Measurements from ENCODE around the gene SAMD3. TPM values are rescaled to one million over a fixed set of nuclear protein-coding genes. Genes with fewer than 3 reads are reported as not detected.
"Not testable (repeated sequence)": the region's sequence is repeated elsewhere in the genome, so short reads cannot be mapped to it uniquely, and the experiment has no call there.

Gene SAMD3
- total RNA-seq, 1 donor, result 0.54 TPM

DNA sequence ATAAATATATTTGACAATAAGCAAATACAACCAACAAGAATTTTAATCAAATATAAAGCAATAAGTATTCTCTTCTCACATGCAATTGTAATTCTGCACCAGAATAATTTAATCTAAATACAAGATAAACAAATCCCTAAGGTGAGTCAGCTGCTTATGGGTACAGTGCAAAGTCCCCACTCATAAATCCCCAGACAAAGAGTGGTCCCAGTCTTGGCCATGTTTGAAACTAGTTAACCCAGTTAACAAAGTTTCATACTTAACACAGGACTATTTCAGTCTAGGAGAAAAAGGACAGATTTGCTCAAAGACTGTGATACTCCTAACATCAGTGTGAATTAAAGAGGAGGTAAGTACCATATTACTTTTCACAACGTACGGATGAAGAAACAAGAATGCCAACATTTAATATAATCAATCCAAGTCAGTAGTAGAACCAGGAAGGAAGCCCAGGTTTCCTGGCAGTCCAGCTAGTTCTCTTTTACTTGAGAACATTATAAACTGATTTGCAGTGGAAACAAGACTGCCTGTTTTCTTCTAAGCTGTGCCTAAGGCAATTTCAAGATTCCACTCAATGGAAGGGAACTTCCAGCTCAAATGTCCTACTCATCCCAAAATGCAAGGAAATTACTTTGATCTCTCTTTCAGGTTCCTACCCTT is 10.4 kb downstream of the SAMD3 start:
- DNase-seq (ENCODE audit: low read depth in 2 of 3, low spot score in 2 of 3), result no peak

DNA sequence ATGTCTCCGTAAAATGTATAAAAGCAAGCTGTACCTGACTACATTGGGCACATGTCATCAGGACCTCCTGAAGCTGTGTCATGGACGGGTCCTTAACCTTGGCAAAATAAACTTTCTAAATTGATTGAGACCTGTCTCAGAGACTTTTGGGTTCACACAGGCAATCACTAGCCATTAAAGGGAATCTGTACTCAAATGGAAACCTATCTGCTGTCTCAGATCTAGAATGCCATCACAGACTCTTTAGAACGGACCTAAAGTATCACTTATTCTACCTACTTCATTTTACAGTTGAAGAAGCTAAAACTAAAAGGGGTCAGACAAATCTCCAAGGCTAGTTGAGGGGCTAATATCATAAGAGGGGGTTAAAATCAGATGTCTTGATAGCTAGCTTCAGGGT is 11.1 kb downstream of the SAMD3 start:
- DNase-seq (ENCODE audit: low read depth in 2 of 3, low spot score in 2 of 3), result no peak

DNA sequence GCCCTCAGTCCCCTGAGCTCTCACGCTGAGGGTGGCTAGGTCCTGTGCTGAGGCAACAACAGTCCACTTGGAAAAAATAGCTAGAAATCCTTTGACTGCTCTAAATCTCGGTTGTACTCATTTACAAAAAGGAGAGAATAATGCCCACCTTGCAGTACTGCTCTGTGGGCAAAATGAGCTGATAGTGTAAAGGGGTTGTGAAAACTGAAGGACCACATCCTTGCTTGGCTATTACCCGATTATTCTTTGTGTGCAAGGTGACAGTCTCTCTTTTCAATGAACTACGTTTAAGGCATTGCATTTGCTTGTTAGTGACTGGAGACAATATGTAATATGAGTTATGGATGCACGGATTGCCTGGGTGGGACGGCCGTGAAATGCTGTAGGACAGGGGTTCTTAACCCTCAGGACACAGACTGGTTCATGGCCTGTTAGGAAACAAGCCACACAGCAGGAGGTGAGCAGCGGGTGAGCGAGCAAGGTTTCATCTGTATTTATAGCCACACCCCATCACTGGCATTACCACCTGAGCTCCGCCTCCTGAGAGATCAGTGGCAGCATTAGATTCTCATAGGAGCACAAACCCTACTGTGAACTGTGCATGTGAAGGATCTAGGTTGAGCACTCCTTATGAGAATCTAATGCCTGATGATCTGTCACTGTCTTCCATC is 14.6 kb downstream of the SAMD3 start:
- no peak for DNase-seq (ENCODE audit: low read depth in 2 of 3, low spot score in 2 of 3)

DNA sequence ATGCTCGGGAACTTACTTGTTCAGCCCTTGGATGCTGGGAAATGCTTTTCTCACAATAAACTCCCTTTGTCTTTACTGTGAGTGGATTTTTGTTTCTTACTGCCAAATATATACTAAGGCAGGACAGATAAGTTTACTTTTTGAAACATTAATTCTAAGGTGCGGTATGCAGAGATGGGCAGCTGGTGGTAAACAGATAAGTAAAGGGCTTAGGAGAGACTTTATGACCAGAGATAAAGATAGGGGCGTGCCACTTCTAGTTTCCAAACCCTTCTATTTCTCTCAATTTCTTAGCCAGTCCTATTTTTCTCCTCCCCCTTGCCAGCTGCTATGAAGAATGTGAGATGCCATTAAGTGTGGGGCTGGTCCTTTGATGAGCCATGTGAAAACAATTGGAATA is 16.3 kb downstream of the SAMD3 start:
- no peak for DNase-seq (ENCODE audit: low read depth in 2 of 3, low spot score in 2 of 3)

DNA sequence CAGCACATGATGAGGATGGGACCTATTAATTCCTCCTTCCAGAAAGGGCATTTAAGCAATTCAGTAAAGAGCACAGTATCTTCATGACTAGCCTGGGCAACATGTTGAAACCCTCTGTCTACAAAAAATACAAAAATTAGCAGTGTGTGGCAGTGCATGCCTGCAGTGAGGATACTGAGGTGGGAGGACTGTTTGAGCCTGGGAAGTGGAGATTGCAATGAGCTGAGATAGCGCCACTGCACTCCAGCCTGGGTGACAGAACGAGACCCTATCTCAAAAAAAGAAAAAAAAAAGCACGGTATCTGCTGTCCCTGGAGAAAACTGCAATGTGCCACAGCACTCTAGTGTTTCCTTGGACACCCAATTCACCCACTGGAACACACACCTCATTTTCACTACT is 18.4 kb downstream of the SAMD3 start:
- no peak for DNase-seq (ENCODE audit: low read depth in 2 of 3, low spot score in 2 of 3)

DNA sequence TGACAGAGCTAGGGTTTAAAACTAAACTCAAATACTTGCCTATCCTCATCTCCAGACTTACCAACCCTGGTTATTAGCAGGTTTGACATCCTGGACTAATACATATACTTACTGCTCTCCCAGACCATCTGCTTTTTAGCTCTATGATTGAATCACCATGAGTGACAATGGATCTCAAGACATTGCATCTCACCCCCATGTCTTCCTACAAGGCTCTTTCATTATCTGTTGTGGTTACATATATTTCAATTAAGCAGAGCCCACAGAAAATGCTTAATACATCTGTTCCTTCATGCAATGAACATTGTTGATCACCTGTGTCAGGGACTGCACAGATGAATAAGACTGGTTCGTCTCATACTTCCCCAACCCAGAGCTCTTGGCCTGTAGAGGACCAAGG is 19.4 kb downstream of the SAMD3 start:
- DNase-seq (ENCODE audit: low read depth in 2 of 3, low spot score in 2 of 3), result no peak

DNA sequence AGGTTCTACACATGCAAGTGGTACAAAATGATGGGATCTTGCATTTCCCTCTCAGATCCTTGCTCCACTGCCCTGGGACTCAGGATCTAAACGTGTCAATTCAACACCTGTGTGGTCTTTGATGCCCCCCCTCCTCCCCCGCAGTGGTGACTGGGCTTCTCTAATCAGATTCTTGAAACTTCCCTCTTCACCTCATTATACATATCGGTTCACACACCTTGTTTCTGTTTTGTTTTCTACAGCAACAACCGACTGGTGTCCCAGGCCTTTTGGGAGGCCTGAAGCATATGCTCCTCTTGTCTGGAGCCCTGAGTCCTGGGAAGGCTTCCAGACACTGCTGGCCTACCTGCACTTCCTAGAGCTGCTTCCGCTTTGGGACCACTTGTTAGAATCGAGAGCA is 20.0 kb downstream of the SAMD3 start:
- DNase-seq (ENCODE audit: low read depth in 2 of 3, low spot score in 2 of 3), result no peak

DNA sequence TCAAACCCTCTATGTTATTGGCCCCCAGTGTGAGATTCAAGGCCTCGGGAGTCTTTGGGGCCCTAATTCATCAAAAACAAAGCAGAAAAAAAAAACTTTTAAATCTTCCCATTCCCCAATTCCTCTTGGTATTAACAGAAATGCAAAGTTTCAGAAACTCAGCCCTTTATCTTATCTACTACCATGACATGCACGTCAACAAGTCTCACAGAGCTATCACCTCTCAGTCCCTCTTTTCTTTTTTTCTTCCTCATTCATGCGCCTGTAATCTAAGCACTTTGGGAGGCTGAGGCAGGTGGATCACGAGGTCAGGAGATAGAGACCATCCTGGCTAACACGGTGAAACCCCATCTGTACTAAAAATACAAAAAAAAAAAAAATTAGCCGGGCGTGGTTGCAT is 22.7 kb downstream of the SAMD3 start:
- DNase-seq (ENCODE audit: low read depth in 2 of 3, low spot score in 2 of 3), result no peak

DNA sequence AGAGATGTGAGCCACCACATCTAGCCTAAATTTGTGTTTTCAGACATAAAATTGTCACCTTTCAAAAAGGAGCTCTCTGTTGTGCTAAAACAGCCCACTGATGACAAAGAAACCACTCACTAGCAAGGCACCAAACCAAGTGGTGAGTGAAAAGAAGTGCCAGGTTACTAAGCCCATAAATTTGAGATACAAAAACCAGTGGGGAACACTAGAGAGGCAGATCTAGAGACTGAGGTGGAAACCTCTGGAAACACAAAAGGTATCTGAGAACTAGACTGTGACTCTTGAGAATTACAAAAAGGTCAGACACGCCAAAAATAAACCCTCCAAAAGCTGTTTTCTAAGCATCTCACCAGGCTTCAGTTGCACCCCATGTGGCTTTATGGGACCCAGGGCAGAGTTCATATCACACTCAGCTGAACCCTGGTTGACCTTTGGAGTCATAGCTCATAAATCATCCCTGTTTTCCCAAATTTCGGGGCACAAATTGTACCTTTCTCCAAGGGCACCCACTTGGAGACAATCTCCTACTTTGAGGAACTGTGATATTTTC is 24.2 kb downstream of the SAMD3 start:
- no peak for DNase-seq (ENCODE audit: low read depth in 2 of 3, low spot score in 2 of 3)

DNA sequence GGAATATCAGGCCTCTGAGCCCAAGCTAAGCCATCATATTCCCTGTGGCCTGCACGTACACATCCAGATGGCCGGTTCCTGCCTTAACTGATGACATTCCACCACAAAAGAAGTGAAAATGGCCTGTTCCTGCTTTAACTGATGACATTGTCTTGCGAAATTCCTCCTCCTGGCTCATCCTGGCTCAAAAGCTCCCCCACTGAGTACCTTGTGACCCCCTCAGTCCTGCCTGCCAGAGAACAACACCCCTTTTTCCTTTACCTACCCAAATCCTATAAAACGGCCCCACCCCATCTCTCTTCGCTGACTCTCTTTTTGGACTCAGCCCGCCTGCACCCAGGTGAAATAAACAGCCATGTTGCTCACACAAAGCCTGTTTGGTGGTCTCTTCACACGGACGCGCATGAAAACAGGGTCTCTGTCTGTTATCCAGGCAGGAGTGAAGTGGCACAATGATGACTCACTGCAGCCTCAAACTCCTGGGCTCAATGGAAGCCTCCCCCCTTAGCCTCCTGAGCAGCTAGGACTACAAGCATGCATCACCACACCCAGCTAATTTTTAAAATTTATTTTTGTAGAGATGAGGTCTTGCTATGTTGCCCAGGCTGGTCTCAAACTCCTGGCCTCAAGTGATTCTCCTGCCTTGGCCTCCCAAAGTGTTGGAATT is 24.8 kb downstream of the SAMD3 start:
- not testable (repeated sequence) for DNase-seq (ENCODE audit: low read depth in 2 of 3, low spot score in 2 of 3)

DNA sequence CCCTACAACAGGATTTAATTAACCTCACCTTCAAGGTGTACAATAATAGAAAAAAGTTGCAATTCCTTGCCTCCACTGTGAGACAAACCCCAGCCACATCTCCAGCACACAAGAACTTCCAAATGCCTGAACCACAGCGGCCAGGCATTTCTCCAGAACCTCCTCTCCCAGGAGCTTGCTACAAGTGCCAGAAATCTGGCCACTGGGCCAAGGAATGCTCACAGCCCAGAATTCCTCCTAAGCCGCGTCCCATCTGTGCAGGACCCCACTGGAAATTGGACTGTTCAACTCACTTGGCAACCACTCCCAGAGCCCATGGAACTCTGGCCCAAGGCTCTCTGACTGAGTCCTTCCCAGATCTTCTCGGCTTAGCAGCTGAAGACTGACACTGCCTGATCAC is 28.3 kb downstream of the SAMD3 start:
- not testable (repeated sequence) for DNase-seq (ENCODE audit: low read depth in 2 of 3, low spot score in 2 of 3)

DNA sequence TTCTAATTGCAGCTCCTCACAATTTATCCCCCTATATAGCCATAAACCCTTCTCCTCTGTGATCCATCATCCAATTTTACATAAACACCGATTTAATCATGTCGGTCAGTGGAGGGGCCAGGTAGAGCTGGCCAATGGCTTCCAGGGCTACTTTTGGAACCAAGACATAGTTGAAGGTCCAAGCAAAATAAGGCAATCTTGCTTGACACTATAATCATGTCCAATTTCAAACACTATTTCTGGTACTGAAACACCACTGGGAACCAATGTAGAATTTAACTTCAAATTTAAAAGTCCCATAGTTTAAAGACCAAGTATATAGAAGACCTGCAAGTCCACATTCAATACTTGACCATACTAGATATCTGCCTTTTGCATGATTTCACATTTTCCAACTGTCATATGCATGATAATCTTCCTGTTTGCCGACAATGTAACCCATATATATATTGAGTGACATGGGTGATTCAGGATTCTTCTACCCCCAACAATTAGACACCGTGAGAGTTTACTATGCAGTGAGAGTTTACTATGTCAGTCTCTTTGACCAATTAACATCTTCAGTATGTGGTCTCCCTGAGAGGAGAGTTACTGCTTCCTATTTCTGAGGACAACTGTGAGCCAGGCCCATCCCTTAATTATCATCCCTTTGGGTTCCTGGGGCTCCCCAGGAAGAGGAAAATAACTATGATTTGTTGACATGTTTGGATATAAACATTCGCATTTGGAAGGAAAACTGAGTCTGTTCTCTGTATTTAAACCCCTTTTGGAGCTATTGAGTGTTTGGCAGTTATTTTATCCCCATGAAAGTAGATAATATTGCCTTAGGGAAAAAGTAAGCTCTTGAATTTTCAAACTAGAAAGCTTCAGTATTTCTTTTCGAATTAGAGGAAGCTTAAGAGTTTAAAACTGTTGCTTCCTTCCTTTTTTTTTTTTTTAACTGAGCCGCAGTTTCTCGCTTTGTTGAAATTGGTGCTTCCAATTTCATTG is 31.8 kb downstream of the SAMD3 start:
- peak in 1 of 3 donors; percentile 15 for DNase-seq (ENCODE audit: low read depth in 2 of 3, low spot score in 2 of 3)

DNA sequence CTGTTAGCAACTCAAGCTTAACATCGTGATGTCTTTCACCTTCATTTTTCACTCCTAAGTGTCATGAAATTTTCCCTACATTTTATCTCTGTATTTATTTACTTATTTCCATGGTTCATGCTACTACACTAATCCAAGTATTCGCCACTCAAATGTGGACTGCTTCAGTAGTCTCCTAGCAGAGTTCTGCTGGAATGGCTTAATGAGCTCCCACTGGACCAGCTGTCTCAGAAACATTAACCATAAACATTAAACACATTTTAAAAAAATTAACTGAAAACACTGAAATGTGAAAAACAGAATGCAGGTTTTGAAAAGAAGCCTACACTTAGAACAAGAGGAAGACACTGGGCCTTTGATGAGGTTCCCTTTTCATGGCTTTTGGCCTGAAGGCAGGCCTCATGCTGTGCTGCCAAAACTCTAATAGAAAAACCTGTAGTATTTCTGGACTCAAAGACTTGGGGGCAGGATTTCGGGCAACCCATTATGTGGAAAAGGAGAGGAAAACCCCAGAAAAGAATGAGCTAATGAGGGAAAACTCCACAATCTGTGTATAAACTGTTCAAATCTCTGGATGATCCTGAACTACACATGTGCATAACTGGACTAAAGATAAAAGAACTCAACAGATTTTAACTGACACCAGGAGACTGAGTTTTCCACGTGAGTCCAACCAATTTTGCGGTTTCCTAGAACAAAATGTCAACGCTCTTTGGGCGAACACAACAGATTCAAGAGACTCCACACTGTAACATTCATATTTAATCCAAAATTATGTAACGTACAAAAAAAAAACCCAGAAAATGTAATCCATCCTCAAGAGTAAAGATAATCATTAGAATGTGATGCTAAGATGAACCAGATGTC is 33.0 kb downstream of the SAMD3 start:
- no peak for DNase-seq (ENCODE audit: low read depth in 2 of 3, low spot score in 2 of 3)

DNA sequence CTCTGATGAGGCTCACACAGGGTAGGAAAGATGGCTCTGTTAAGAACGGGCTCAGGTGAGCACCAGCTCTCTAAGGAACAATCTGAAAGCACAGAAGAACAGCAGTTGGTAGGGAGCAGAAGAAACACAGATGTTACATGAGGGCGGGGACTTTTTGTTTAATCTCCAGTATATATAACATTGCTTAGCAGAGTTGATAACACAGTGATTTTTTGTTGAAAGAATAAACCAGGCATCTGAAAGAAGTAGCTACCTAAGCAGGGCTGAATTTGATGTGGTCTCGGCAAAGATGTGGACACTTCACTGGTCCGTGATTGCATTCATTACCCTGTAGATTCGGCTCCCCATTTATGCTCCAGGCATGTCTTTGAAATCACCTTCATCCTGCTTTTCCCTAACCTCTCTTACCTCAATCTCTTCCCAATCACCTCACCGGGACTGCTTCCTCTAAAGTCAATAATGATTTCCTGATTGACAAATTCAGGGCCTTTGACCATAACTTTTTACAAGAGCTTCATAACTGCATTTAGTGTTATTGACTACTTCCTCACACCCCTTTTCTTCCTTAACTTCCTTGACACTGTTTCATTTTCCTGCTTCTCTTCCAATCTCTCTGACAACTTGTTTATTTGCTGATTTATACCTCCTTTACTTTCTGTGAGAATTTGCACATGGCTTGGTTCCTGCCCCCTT is 34.4 kb downstream of the SAMD3 start:
- DNase-seq (ENCODE audit: low read depth in 2 of 3, low spot score in 2 of 3), result no peak

DNA sequence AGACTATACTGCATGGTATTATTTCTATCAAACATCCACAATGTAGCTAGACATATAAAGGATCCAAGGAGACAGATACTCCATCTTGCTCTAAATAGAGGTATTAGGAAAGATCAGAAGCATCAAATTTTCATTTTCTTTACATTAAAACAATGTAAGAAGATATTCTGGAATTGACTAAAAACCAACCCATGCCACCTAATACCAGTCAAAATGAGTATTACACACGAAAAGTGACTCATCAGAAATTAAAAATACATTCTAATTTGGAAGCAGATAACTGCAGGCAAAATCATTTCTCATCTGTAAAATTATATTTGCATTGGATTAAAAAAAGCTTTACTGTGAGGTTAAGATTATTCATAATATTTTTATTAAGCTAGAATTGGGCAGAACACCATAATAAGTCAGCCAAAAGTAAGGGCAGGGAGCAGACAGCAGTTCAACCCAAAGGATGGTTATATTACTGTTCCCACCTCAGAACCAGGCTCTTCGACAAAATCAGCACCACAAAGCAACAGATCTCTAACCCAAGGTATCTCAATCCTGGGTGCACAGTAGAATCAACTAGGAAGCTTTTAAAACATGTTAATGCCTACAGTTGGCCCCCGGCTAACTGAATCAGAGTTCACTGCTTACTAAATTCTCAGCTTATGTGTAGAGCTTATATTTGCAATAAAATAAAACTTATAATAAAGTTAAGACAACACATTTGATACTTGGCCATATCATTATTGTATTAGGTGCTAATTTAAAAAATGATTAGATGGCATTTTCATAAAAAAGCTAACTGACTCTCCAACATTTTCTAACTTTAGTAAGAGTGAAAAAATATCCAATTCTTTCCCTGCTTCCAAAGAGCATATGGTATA is 35.2 kb downstream of the SAMD3 start:
- no peak for DNase-seq (ENCODE audit: low read depth in 2 of 3, low spot score in 2 of 3)

DNA sequence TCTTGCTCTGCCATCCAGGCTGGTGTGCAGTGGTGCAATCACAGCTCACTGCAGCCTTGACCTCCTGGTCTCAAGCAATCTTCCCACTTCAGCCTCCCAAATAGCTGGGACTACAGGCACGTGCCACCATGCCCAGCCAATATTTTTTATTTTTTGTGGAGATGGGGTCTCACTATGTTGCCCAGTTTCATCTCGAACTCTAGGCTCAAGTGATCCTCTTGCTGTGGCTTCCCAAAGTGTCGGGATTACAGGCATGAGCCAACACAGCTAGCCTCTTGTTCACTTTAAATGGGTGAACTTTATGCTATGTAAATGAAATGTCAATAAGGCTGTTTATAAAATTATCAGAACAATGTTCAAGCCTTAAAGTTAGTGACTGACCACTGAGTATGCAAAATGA is 37.1 kb downstream of the SAMD3 start:
- DNase-seq (ENCODE audit: low read depth in 2 of 3, low spot score in 2 of 3), result no peak

DNA sequence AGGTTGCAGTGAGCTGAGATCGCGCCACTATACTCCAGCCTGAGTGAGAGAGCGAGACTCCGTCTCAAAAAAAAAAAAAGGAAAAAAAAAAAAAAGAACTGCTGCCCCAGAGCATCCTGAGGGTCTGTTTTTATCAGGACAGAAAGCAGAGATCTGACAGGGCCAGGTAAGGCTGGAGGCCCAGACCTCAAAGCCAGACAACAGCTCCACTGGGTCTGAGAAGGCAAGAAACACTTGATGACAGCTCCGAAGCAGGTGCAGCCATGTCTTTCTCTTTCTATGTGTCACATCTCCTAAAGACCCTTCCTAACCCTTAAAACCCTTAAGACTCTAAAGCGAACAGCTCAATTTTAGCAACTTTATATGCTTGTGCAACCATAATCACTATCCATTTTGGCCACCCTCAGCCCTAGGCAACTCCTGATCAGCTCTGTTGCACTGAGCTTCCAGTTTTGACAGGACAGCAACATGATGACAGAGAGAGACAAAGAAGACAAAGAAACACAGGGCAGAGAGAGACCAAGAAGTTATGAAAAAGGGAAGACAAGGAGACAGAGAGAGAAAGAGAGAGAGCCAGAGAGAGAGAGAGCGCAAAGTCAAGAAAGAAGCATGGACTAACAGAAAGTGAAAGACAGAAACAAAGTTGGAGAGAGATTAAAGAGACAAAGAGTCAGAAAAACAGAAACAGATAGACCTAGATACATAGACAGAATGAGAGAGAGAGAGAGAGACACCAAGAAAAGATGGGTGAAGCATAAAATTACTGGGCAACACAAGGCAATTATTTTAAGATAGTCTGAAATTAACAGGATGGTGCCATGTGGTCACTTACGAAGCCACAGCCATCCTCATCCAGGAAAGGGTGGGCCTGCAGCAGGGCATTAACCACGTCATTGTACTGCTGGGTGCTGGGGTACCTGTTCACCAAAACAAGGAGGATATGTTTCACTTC is 39.2 kb downstream of the SAMD3 start:
- DNase-seq (ENCODE audit: low read depth in 2 of 3, low spot score in 2 of 3), result no peak

Measured in hematopoietic multipotent progenitor cell (in vitro differentiated cells).